Stimulated activated CD4-positive, alpha-beta T cell treated with anti-CD3 and anti-CD28 coated beads, TNF-alpha, amount 100 ng/mL, for 4 hours (primary cell): ENCODE data around the gene UBTD2.

Source experiments
- DNase-seq, 3 experiments: peaks; one replicate each; pipeline ENCODE4 v3.0.0-alpha.2; 2020; ENCODE audit warnings: low read depth in 3 of 3

The UBTD2 gene

DNA sequence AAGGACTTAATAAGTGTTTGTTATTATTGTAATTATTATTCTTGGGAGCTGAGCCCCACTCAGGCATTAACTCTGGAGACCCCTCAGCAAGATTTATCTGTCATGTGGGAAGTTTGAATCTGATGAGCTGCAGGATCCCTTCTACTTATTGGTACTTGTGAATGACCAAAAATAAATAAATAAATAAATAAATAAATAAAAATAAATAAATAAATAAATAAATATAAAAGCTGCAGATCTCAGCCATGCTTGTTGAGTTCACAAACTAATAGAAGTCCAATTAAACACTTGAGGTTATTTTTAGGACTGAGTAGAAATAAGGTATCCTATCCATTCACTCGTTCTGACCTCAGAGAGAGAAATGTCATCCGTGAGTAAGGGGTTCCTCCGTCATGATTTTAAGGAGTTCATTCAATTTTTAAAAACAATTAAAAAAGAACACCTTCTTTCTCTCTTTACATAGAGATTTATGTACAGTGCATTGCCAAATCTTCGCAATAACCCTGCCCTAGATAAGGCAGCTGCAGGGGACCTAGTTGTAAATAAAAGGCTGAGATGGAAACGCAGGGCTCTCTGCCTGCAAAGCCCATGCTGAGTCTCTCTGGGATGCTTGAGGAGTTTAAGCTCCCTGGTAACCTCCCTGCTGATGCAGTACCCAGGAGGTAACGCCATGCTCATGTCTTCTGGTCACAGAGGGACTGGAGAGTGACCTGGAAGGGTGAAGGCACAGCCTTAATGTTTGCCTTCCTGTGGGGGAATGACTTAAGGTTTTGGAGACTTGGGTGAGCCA is 88.4 kb downstream of the UBTD2 start:
- no peak for DNase-seq

DNA sequence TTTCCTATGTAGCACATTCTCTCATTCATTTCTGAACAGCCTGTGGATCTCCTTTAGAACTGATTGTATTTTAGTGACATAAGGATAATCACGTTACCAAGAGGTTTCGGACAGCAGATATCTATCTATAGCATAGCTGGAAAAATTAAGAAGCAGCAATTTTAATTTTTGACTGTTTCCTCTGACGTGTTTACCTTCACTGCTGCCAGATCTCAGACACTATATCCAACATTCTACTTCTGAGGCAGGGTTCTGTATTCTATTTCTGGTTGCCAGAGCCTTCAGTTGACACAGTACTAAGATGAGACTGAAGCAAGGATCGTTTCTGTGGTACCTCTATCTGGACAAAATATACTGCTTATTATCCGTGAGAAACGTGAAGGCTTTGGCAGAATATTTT is 89.7 kb downstream of the UBTD2 start, which contains the start of gene EFCAB9:
Gene EFCAB9 (plus strand): TSS at position 301 of the 400 bp plus-strand sequence. CDS start 1 bp downstream, at position 302.
- no peak for DNase-seq

GRCh38 chr5:172189693-172190296 is 93.8 kb downstream of the UBTD2 start:
- no peak for DNase-seq

DNA sequence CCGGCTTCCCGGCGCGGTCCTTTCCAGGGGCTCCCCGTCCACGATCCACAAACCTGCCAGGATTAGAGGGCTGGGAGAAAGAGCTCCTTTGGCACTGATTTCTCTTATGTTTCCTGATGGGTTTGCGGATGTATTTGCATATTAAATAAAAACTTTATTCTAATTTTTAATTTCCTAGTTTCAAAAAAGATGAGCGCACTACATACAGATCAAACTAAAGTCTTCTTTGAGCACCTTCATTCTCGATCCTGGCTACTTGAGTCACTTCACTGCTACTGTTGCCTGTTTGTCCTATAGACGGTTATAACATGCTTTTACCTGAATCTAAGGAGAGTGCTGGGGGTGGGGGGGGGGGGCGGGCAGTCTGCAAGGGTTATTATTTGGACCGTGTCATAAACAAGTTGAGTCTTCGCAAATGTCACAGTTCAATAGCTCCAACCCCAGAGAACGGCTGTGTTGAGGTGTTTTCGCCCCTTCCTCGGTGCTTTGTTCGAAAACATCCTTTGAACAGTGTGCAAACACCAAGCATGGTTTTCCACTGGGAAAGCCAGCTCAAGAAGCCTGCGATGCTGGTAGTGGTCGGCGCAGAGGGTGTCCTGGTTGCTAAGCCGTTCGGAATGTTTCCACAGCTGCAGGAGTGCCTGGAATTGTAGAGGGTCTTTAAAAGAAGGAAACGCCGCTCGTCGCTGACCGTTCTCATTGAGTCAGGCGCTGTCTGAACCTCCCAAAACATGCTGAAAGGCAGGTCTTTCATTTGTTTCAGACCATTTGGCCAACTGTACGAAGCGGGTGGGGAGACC is 94.5 kb downstream of the UBTD2 start:
- no peak for DNase-seq

DNA sequence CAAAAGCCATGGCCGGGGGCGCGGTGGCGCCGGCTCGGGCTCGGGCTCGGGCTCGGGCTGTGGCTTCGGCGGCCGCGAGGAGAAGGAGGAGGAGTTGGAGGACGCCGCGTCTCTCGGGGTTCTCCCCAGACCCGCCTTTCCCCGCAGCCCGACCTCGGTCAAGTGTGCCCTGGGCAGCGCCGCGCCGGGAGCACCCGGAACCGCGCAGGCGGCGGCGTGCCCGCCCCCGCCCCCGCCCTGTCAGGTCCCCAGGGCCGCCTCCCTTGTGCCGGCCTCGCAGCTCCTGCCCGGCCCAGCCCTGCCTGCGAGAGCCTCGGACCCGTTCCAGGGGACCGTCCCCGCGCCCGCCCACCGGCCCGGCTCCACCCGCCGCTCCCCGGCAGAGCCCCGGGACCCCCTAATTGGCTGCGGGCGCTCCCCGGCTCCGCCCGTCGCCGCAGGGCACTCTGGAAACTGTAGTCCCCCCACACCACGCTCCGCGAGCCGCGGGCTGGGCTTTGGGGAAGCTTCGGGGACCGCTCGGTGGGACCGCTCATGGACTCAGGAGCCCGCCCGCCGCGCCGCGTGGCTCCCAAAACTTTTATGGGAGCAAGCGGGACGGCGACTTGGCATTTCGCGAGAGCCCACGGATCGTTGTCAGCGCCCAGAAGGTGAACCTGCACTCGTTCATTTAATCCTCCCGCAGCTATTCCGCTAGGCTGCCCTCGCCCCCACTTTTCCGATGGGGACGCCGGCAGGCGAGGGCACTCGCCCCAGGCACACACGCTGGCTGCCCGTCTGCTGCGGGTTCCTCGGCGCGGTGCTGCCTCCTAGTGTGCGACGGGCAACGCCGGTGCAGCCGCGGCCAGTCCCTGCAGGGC is 95.3 kb downstream of the UBTD2 start, which contains the start of gene STK10:
Gene STK10 (minus strand): TSS at position 192 of the 860 bp plus-strand sequence. CDS start 182 bp downstream, at position 10.
- peak; percentile 78 to 84 (median 80) for DNase-seq

- peak in 1 of 3 experiments; percentile 57 for DNase-seq
Measured at GRCh38 chr5:172187118-172188032, 96.2 kb downstream of the UBTD2 start.

GRCh38 chr5:172186114-172186695 is 97.4 kb downstream of the UBTD2 start:
- DNase-seq, result no peak

- no peak for DNase-seq
Measured at GRCh38 chr5:172185096-172185461, 98.5 kb downstream of the UBTD2 start.

DNA sequence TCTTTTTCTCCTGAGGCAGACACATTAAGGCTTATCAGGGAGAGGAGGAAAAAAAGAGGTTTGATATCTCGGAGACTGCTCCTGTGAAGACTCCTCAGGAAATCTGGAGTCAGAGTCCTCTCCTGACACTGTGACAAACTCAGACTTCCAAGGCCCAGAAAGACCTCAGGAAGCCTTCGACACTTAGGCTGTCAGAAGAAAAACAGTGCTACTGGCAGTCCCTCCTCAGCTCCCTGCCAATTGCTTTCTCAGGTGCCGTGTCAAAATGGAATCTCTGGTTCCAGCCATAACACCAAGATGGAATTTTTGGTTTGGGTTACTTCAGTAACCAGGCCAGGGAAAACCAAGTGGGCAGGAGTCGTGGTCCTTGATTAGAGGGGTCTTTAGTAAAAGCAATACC is 99.7 kb downstream of the UBTD2 start:
- DNase-seq, result no peak

DNA sequence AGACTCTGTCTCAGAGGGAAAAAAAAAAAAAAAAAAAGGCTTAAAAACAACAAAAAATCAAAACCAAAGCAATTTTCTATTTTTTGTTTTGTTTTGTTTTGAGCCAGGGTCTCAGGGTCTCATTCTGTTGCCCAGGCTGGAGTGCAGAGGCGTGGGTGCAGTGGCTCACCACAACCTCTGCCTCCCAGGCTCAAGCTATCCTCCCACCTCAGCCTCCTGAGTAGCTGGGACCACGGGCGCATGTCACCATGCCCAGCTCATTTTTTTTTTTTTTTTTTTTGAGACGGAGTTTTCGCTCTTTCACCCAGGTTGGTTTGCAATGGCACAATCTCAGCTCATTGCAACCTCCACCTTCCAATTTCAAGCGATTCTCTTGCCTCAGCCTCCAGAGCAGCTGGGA is 101.3 kb downstream of the UBTD2 start:
- DNase-seq, result no peak

DNA sequence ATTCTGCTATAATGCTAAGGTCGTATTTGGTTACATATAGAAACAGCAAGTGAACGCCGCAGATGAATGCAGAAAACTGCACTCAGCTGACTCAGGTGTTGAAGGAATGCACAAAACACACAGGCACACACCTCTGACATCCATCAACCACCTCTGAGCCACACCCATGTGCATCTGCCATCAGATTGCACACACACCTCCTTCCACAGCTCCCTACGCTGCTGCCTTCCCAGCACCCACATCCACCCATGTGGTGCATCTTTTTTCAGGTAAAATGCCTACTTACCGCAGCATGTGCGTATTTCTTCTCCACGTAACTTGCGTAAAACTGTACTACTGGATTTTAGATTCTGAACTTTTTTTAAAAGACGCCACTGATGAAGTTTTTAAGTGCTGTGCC is 102.6 kb downstream of the UBTD2 start:
- DNase-seq, result no peak

DNA sequence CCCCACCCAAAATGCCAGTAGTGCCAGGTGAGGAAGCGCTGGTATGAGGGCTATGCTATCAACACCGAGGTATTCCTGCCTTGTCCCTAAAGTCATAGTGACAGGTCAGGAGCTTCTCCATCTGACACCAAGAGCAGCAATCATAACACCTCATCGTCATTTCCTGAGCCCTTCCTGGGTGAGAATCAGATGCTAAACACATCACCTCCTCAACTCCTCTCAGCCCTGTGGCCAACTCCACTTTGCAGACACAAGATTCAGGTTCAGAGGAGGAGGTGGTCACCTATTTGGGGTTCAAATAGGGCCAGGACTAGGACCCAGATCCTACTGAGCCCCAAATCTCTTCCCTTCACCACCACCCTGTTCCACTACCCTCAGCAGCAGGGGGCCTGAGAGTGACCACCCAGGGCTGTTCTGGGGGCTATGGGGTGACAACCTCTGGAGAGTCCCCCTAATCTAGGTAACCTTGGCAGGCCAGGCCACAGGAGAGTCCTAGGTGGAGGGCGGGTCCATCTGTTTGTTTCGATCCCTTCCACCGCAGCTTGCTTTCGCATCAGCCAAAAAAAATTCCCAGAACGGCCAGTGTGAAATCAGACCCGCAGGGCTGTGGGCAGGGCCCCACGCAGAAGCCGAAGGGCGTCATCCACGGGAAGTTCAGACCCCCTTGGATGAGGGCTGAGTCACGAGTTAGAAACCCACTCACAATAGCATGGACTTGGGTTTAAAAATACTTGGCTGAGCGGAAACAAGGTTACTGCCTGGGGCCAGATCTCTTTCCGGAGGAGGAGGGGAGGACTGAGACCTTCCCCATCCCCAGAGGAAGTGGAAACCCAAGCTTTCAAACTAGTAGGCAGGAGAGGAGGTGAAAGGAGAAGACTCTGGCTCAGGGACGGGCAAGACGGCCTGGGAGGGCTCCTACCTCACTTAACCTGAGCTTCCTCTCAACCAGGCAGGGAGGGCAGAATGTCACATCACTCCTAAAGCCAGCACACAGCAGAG is 104.3 kb downstream of the UBTD2 start:
- DNase-seq, result no peak

DNA sequence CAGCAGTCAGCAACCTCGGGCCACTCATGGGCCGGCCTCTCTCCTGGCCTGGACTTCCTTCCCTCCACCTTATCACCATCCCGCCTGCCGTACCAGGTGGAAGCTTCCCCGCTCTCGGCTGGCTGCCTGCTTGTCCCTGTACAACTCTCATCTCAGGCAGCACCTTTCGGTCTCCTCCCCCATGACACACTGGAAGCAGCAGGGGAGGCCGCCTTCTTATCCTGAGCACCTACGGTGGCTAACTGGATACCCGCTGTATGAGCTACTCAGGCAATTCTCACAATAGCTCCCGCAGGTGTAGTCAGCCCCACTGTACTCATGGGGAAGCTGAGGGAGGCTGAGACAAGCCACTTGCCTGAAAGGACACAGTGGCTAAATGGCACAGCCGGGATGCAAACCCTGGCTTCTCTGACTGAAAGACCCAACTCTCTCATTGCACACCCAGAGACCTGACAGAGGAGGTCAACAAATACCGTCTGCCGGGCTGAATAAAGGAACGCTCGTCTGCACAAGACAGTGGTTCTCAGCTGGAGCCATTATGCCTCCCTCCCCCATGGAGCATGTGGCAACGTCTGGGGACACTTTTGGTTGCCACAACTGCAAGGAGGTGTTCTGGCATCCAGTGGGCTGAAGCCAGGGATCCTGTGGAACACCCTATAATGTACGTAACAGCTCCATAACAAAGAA is 105.1 kb downstream of the UBTD2 start:
- DNase-seq, result no peak

DNA sequence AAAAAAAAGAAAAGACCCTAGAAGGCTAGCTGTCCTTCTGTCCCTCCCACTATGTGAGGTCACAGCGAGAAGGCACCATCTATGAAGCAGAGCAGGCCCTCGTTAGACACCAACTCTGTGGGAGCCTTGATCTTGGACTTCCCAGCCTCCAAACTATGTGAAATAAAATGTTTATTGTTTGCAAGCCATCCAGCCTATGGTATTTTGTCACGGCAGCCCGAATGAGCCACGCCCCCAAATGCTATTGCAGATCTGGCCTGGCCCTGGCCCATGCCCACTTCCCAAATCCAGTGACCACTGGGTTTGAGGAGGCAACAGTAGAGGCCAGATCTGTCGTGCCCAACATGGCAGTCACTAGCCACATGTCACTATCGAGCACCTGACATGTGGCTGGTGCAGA is 106.4 kb downstream of the UBTD2 start:
- DNase-seq, result no peak

GRCh38 chr5:172175263-172175719 is 108.3 kb downstream of the UBTD2 start:
- peak; percentile 68 to 76 (median 69) for DNase-seq

GRCh38 chr5:172173564-172174153 is 109.9 kb downstream of the UBTD2 start:
- DNase-seq, result no peak

GRCh38 chr5:172172912-172173563 is 110.5 kb downstream of the UBTD2 start:
- DNase-seq, result no peak
